MM.1S (cell line): ENCODE data around the gene VAT1.

Source experiments
- DNase-seq: peaks from one replicate; pipeline ENCODE4 v3.0.0-alpha.2; 2015
- H2AFZ ChIP-seq: fragments of 300-600 bp; sonication (generic); 2 replicates; pipeline ENCODE4 v1.6.0; 2016; ENCODE audit warnings: antibody characterized with exemption, low read length
- H3F3A ChIP-seq: fragments of 300-600 bp; sonication (generic); 2 replicates; pipeline ENCODE4 v1.6.1; 2016; ENCODE audit warnings: mild to moderate bottlenecking, antibody characterized with exemption, low read length, moderate library complexity, mixed read lengths; ENCODE audit not compliant: insufficient read depth
- H3K27ac ChIP-seq: fragments of 300-600 bp; sonication (generic); 2 replicates; pipeline ENCODE4 v1.5.1; 2016; ENCODE audit warnings: mild to moderate bottlenecking, low read length
- H3K27me3 ChIP-seq: fragments of 300-600 bp; sonication (generic); replicated peaks from 2 replicates; pipeline ENCODE4 v1.6.0; 2016; ENCODE audit warnings: low read length; ENCODE audit not compliant: insufficient read depth
- H3K36me3 ChIP-seq: fragments of 300-600 bp; sonication (generic); replicated peaks from 2 replicates; pipeline ENCODE4 v1.6.1; 2016; ENCODE audit warnings: mild to moderate bottlenecking, low read length, mixed read lengths; ENCODE audit not compliant: insufficient read depth
- H3K4me1 ChIP-seq: fragments of 300-600 bp; sonication (generic); 2 replicates; pipeline ENCODE4 v1.6.1; 2016; ENCODE audit warnings: low read length, mixed read lengths
- H3K4me2 ChIP-seq: fragments of 300-600 bp; sonication (generic); 2 replicates; pipeline ENCODE4 v1.6.0; 2016; ENCODE audit warnings: low read depth, low read length
- H3K4me3 ChIP-seq: fragments of 300-600 bp; sonication (generic); 2 replicates; pipeline ENCODE4 v1.5.1; 2016; ENCODE audit warnings: low read length, mixed read lengths
- H3K79me2 ChIP-seq: fragments of 300-600 bp; sonication (generic); 2 replicates; pipeline ENCODE4 v1.6.1; 2016; ENCODE audit warnings: mixed run types, low read length, mixed read lengths
- H3K9ac ChIP-seq: fragments of 300-600 bp; sonication (generic); 2 replicates; pipeline ENCODE4 v1.6.1; 2016; ENCODE audit warnings: low read length, mixed read lengths
- H3K9me2 ChIP-seq: fragments of 300-600 bp; sonication (generic); replicated peaks from 2 replicates; pipeline ENCODE4 v1.6.1; 2016; ENCODE audit warnings: mild to moderate bottlenecking, low read length, mixed read lengths; ENCODE audit not compliant: insufficient read depth
- H3K9me3 ChIP-seq: fragments of 300-600 bp; sonication (generic); replicated peaks from 2 replicates; pipeline ENCODE4 v1.6.1; 2016; ENCODE audit warnings: mild to moderate bottlenecking, low read length, mixed read lengths; ENCODE audit not compliant: insufficient read depth
- H4K20me1 ChIP-seq: fragments of 300-600 bp; sonication (generic); 2 replicates; pipeline ENCODE4 v1.6.1; 2016; ENCODE audit warnings: mild to moderate bottlenecking, low read length, moderate library complexity, mixed read lengths; ENCODE audit not compliant: insufficient read depth
- EZH2 ChIP-seq: fragments of 300-600 bp; sonication (generic); optimal IDR thresholded peaks from 2 replicates; pipeline ENCODE3; 2017; ENCODE audit warnings: low read depth, mild to moderate bottlenecking, antibody characterized with exemption, low read length, mixed read lengths
- EZH2phosphoT487 ChIP-seq: fragments of 300-600 bp; sonication (generic); IDR thresholded peaks from 2 replicates; pipeline ENCODE4 v1.6.1; 2018; ENCODE audit warnings: antibody characterized with exemption, low read length
- TF ChIP-seq, protein P1 (sequence below): fragments of 300-600 bp; sonication (generic); IDR thresholded peaks from 2 replicates; pipeline ENCODE4 v1.5.1; 2016; ENCODE audit warnings: antibody characterized with exemption, low read length, mixed read lengths

Gene VAT1

DNA sequence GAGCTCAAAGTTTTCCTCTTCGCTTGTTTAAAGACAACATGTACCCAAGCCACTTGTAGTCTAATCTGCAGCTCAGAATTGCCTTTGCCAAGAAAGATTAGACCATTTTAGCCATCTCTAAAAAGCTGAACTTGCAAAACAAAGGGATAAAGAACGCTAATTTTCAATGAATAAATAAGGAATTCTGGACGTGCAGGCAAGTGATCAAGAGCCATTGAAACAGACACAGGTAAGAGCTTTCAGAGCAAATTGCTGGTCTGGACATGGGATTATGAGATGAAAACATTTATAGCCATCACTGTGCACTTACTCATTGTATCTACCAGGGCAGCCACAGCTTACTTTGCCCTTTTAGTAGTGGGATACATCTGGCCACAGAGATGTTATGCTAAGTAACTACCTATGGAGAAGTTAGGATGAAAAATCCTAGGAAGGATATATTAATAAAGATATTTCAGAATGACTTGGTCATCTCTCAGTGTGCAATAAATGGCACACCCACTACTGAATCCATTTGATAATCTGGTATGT lies 47.2 kb upstream of the VAT1 start:
- H3K4me1 ChIP-seq, result no peaks in the 10 kb centered on the region
- no peaks in the 10 kb centered on the region for H3K27me3 ChIP-seq
- TF ChIP-seq EZH2 (no peak), EZH2phosphoT487 (no peak)
- TF ChIP-seq, protein P1, sequence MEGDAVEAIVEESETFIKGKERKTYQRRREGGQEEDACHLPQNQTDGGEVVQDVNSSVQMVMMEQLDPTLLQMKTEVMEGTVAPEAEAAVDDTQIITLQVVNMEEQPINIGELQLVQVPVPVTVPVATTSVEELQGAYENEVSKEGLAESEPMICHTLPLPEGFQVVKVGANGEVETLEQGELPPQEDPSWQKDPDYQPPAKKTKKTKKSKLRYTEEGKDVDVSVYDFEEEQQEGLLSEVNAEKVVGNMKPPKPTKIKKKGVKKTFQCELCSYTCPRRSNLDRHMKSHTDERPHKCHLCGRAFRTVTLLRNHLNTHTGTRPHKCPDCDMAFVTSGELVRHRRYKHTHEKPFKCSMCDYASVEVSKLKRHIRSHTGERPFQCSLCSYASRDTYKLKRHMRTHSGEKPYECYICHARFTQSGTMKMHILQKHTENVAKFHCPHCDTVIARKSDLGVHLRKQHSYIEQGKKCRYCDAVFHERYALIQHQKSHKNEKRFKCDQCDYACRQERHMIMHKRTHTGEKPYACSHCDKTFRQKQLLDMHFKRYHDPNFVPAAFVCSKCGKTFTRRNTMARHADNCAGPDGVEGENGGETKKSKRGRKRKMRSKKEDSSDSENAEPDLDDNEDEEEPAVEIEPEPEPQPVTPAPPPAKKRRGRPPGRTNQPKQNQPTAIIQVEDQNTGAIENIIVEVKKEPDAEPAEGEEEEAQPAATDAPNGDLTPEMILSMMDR, result no peak
- H3K4me3 ChIP-seq, result no peak overlapping the region
- no peaks in the 10 kb centered on the region for H3K9me3 ChIP-seq
- DNase-seq, result no peak
- no peaks in the 10 kb centered on the region for H3F3A ChIP-seq
- no peaks in the 10 kb centered on the region for H3K79me2 ChIP-seq
- no peak overlapping the region for H3K4me2 ChIP-seq
- no peak overlapping the region for H3K9ac ChIP-seq
- H3K36me3 ChIP-seq, result no peaks in the 10 kb centered on the region
- H3K27ac ChIP-seq, result no peak overlapping the region
- H2AFZ ChIP-seq, result no peak overlapping the region
- no peaks in the 10 kb centered on the region for H4K20me1 ChIP-seq
- no peaks in the 10 kb centered on the region for H3K9me2 ChIP-seq

DNA sequence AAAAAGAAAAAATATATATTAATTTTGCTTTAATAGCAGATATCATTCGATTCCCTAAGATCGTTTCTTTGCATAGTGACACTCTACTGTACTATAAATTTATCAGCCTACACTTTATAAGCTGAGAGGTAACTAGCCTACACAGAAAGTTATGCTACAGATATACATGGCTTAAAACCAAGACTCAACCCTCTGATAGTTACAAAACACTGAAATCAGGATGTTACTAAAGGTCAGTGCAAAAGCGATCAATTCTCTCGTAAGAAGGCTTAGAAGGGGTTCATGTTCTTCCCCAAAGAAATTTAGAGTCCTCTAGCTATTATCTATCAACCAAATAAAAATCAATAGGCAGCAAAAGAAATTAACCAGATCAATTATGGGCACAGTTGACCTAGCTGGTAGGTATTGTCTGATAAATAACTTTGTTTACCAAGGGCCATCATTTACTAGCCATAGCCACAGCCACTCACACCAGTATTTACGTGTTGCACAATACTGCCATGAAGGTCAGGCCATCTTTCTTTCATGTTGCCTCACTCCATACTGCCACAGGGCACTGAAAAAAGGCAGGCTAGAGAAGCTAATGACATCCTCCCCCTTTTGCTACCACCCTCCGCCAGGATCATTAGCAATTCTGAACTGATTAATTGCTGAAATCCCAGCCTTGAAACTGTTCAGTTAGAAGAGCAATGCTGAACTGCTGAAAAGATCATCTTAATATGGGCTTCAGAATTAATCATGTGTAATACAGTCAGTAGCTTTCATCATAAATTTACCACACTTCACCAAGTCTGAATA lies 46.6 kb upstream of the VAT1 start:
- Histone ChIP-seq H3K4me3 (no peak overlapping the region), H3K79me2 (no peaks in the 10 kb centered on the region), H3K36me3 (no peaks in the 10 kb centered on the region), H3K27ac (no peak overlapping the region), H3K4me2 (no peak overlapping the region), H3K27me3 (no peaks in the 10 kb centered on the region), H4K20me1 (no peaks in the 10 kb centered on the region), H3K9me3 (no peaks in the 10 kb centered on the region), H3K4me1 (no peaks in the 10 kb centered on the region), H3K9ac (no peak overlapping the region), H2AFZ (no peak overlapping the region), H3F3A (no peaks in the 10 kb centered on the region), H3K9me2 (no peaks in the 10 kb centered on the region)
- no peak for DNase-seq
- TF ChIP-seq EZH2 (no peak), EZH2phosphoT487 (no peak)
- TF ChIP-seq, protein P1, result no peak

DNA sequence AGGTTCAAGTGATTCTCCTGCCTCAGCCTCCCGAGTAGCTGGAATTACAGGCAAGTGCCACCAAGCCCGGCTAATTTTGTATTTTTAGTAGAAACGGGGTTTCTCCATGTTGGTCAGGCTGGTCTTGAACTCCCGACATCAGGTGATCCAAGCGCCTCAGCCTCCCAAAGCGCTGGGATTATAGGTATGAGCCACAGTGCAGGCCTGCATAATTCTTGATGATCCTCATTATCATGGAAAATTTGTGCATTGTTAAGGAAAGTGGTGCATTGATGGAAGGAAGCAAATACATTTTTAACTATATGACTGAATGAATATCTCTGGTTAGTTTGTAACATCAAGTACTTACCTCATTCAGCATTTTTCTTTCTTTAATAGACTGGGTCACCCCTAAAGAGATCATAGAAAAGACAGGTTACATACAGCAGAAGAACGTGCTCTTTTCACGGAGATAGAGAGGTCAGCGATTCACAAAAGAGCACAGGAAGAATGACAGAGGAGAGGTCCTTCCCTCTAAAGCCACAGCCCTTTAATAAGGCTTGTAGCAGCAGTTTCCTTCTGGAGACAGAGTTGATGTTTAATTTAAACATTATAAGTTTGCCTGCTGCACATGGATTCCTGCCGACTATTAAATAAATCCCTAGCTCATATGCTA lies 40.9 kb upstream of the VAT1 start:
- Histone ChIP-seq H3K9me3 (no peaks in the 10 kb centered on the region), H3K27me3 (no peaks in the 10 kb centered on the region), H3K36me3 (no peaks in the 10 kb centered on the region), H3K4me3 (no peak overlapping the region), H3F3A (no peaks in the 10 kb centered on the region), H3K27ac (no peak overlapping the region), H4K20me1 (no peaks in the 10 kb centered on the region), H2AFZ (no peak overlapping the region), H3K9ac (no peak overlapping the region), H3K4me1 (no peaks in the 10 kb centered on the region), H3K4me2 (no peak overlapping the region), H3K9me2 (no peaks in the 10 kb centered on the region), H3K79me2 (no peaks in the 10 kb centered on the region)
- no peak for DNase-seq
- TF ChIP-seq, protein P1, result no peak
- TF ChIP-seq EZH2, result no peak
- no peak for TF ChIP-seq EZH2phosphoT487
